ENCODE results near the gene ZSWIM5.
"Not testable (repeated sequence)": the region's sequence is repeated elsewhere in the genome, so short reads cannot be mapped to it uniquely, and the experiment has no call there.

The ZSWIM5 gene

DNA sequence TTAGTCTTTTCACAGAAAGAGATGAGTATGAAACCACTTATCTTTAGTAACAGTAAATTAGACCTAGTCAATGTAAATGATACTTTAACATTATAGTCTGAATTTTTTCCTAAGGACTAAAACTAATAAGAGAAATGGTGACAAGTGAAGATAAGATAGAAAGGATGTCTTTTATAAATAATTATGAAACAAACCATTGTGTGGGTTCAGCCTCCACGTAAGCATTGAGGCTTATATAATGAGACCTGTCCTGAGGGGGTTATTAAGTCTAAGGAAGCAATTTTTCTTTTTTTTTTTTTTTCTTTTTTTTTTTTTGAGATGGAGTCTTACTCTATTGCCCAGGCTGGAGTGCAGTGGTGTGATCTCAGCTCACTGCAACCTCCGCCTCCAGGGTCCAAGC, 138.6 kb downstream of the ZSWIM5 start:
- TF ChIP-seq, protein P1, sequence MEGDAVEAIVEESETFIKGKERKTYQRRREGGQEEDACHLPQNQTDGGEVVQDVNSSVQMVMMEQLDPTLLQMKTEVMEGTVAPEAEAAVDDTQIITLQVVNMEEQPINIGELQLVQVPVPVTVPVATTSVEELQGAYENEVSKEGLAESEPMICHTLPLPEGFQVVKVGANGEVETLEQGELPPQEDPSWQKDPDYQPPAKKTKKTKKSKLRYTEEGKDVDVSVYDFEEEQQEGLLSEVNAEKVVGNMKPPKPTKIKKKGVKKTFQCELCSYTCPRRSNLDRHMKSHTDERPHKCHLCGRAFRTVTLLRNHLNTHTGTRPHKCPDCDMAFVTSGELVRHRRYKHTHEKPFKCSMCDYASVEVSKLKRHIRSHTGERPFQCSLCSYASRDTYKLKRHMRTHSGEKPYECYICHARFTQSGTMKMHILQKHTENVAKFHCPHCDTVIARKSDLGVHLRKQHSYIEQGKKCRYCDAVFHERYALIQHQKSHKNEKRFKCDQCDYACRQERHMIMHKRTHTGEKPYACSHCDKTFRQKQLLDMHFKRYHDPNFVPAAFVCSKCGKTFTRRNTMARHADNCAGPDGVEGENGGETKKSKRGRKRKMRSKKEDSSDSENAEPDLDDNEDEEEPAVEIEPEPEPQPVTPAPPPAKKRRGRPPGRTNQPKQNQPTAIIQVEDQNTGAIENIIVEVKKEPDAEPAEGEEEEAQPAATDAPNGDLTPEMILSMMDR (IDR thresholded peaks at IDR 0.05; ENCODE audit: insufficient read depth, missing control alignments) = no peak
- FAIRE-seq = no peak
- DNase-seq (ENCODE audit: insufficient read length, low spot score) = no peak

DNA sequence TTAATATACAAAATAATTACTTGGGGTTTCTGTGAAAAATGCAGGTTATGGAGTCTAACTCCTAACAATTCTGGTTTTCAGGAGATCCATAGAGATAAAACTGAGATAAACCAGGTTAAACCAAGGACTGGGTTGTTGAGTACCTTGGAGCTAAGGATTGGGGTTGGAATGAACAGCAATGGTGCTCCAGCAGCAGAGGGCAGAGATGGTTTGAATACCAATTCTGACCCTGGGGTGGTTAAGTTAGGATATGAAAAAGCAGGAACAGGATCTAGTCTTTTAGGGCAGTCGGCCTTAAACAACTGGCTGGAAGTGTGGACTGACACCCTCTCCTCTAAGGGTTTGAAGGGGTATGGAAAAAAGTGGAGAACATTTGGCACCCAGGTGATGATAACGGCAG, 141.3 kb downstream of the ZSWIM5 start:
- no peak for FAIRE-seq
- TF ChIP-seq, protein P1 (IDR thresholded peaks at IDR 0.05; ENCODE audit: insufficient read depth, missing control alignments) = no peak
- no peak for DNase-seq (ENCODE audit: insufficient read length, low spot score)

GRCh38 chr1:45062463-45062862, 143.9 kb downstream of the ZSWIM5 start:
- not testable (repeated sequence) for DNase-seq (ENCODE audit: insufficient read length, low spot score); FAIRE-seq

DNA sequence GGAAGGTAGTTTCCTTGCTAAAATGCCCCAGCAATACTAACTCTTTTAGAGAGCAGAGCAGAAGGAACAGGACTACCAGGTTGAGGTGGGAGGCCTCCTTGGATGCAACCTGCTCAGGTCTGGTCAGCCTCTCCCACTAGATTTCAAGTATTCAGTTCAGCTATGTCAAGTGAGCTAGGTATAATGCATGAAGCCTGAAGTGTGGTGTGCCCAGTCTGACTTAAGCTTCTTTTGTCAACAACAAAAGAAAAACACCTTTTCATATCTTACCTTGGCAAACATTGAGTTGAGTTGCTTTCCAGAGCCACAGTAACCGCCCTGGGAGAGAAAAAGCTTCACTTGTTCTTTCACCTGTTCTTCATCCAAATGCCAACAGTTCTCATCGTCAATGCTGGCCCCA, 146.6 kb downstream of the ZSWIM5 start:
- TF ChIP-seq, protein P1 (IDR thresholded peaks at IDR 0.05; ENCODE audit: insufficient read depth, missing control alignments) = no peak
- FAIRE-seq (no peak), DNase-seq (ENCODE audit: insufficient read length, low spot score) (no peak)

- TF ChIP-seq, protein P1 (IDR thresholded peaks at IDR 0.05; ENCODE audit: insufficient read depth, missing control alignments) = no peak
- FAIRE-seq = no peak
- no peak for DNase-seq (ENCODE audit: insufficient read length, low spot score)
Observed at GRCh38 chr1:45057542-45057941, 148.9 kb downstream of the ZSWIM5 start.

DNA sequence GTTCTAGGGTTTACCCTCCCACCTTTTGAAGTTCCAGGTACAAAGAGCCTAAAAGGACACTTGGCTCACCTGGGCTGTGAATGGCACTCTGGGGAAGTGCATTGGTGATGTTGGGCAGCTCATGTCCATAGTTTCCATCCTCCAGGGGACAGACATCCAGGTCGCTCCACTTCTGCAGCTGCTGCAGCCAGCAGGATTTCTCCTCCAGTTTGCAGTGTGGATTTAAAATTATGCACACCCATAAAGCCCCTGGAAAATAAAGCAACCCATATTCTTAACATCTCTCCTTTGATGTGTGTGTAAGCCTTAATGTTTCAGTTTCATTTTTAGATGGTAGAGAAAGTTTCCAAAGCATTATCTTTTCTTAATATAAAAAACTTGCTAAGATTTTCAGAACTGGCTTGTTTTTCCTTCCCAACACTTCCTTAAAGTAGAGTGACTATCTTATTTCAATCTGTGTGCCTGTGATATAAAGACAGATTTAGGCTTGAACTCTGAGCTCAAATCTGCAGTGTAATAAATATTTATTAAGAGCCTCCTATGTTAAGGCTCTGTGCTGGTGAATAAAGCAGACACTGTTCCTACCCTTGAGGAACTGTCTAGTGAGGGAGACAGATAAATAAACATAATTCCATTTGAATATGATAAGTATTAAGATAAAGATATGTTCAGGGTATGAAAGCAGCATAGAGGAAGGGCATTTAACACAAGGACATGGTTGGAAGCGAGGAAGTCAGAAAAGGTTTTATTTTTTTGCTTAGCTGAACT, 155.2 kb downstream of the ZSWIM5 start:
- DNase-seq (ENCODE audit: insufficient read length, low spot score) = no peak
- FAIRE-seq = no peak
- TF ChIP-seq, protein P1 (IDR thresholded peaks at IDR 0.05; ENCODE audit: insufficient read depth, missing control alignments) = no peak

DNA sequence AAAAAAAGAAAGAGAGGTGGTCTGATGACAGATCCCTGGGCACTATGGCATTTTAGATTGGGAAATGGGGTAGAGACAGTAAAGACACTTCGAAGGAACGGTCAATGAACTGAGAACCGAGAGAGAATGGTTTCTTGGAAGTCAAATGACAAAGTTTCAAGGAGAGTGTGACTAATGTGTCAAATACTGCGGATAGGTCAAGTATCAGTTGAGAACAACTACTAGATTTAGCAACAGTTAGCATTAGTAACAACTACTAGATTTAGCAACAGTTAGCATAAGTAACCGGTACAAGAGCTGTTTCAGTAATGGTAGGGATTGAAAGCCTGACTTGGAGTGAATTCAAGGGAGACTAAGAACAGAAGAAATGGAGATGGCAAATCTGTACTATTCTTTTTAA, 159.4 kb downstream of the ZSWIM5 start:
- FAIRE-seq = no peak
- TF ChIP-seq, protein P1 (IDR thresholded peaks at IDR 0.05; ENCODE audit: insufficient read depth, missing control alignments) = no peak
- DNase-seq (ENCODE audit: insufficient read length, low spot score) = no peak

Data from D721Med (cell line).